IPS DF 4.7 (cell line): ENCODE results near the gene ZNF821.
"Not testable (repeated sequence)": the region's sequence is repeated elsewhere in the genome, so short reads cannot be mapped to it uniquely, and the experiment has no call there.

Experiments
- DNase-seq: peaks from one replicate; pipeline ENCODE4 v3.0.0-alpha.2; 2013; ENCODE audit warnings: low spot score; ENCODE audit errors: extremely low read depth

ZNF821 gene

DNA sequence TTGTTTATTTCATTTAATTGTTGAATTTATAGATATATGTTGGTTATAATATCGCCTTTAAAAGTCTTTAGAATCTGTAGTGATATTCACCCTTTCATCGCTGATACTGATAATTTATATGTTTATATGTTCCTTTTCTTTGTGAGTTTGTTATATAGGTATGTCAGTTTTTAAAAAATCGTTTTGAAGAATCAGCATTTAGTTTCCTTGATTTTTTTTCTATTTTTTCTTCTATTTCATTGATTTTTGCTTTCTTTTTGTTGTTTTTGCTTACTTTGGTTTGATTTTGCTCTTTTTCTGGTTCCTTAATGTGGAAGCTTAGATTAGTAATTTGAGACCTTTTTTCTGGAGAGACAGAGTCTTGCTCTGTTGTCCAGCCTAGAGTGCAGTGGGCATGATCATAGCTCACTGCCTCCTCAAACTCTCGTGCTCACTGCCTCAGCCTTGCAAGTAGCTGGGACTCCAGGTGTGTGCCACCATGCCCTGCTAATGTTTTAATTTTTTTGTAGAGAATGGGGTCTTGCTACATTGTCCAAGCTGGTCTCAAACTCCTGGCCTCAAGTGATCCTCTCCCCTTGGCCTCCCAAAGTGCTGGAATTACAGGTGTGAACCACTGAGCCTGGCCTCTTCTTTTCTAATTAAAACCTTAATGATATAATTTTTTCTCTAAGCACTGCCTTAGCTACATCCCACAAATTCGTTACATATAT is 18.8 kb upstream of the ZNF821 start:
- no peak for DNase-seq

DNA sequence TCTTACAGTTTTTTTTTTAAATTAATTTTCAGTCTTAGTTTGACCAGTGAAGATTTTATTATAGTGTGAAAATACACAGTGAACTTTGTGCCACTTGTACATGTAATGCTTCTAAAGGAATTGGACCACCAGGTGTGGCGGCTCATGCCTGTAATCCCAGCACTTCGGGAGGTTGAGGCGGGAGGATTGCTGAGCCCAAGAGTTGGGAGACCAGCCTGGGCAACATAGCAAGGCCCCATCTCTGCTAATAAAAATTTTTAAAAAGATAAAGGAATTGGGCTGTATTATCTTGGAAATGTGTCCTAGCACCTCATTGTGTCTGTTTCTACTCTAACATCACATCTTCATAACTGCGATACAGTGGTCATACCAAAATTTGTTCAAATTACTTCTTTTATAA is 15.2 kb upstream of the ZNF821 start:
- no peak for DNase-seq

DNA sequence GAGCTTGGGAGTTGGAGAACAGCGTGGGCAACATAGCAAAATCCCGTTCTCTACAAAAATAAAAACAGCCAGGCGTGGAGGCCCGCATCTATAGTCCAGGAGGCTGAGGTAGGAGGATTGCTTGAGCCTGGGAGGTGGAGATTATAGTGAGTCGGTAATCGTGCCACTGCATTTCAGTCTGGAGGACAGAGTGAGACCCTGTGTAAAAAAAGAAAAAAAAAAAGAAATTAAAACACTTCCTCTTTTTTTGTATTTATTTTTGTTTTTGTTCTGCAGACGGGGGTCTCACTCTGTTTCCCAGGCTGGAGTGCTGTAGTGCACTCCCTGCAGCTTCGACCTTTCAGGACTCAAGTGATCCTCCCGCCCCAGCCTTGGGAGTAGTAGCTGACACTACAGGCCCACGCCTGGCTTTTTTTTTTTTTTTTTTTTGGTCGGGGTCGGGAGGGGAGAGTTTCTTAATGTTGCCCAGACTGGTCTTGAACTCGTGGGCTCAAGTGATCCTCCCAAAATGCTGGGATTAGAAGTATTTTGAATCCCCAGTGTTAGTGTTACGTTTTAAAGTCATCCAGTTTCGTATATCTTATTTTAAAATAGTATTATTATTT is 12.9 kb upstream of the ZNF821 start:
- DNase-seq, result no peak

DNA sequence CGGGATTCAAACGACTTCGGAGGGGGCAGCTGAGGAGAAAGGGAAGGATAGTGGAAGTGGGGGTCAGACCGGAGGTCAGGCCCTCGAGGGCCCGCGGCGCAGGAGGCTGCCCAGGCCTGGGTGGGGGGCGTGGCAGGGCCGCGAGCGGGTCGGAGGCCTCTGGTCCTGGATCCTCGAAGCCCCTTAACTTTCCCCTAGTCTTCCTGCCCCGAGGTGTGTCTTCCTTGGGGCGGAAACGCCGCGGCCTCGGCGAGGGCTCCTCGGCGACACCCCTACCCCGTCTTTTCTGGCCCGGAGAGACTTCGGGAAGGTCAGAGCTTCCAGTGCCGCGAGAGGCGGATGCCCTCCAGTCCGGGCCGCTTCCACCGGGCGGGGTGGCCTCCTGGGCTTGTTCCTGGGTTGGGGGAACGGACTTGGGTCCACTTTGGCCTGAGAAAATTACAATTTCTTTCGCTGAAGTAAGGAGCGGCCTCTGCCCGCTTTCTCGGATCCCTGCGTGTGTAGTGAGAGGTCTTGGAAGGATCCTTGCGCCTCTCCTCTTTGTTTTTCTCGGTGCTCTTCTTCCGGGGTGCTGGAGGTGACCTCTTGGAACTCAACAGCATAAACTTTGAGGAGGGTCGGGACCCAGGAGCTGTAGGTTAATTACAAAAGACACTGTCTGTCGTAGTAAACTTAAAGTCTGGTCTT is 11.8 kb upstream of the ZNF821 start:
- no peak for DNase-seq

DNA sequence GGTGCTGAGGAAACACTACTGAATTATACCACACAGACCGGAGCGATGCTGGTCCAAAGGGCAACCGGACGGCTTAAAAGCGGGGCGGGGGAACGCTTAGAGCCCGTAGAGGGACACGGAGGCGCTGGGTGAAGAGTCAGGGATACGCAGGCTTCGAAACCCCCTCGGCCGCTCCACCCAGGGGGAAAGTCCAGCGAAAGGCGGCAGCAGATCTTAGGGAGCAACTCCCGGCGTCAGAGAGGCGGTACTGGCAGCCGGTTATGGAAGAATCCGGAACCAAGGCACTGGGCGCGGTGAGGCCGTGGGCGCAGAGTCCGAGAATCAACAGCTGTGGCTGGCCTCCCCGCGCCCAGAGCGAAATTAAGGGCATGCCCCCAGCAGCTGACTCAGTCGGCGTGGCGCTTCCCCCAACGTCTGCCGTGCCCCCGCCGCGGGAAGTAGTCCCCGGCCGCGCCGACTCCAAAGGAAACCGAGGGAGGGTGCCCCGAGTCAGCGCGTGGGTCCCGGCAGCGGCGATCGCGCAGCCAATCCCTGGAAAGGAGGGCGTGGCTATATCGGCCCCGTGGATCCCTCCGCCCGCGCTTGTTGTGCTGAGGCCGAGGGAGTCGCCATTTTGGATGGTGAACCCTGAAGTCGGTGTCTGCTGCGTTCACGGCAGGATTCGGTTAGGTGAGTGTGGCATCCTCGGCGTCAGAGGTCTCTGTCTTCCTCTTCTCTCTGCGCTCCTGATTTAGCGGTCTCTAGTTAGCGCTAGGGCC is 11.1 kb upstream of the ZNF821 start, which contains the start of gene IST1:
Gene IST1 (plus strand): TSS at position 611 of the 758 bp plus-strand sequence. CDS start 20,110 bp downstream, outside the sequence.
- DNase-seq, result no peak

DNA sequence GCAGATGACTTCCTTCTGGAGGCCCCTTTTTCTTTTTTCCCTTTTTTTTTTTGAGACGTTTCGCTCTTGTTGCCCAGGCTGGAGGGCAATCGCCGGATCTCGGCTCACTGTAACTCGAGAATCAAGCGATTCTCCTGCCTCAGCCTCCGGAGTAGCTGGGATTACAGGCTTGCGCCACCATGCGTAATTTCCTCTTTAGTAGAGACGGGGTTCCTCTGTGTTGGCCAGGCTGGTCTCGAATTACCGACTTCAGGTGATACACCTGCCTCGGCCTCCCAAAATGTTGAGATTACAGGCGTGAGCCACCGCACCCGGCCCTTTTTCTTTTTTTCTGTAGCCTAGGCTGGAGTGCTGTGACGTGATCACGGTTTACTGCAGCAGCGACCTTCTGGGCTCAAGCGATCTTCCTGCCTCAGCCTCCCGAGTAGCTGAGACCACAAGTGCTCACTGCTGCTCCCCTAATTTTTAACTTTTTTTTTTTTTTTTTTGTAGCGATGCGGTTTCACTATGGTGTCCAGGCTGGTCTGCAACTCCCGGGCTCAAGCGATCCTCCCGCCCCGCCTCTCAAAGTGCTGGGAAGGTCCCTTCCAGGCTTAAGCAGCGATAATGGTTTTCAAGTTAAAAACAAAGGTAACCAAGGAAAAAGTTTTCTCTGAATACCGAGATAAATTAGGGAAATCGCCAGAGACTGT is 10.4 kb upstream of the ZNF821 start:
- DNase-seq, result no peak

DNA sequence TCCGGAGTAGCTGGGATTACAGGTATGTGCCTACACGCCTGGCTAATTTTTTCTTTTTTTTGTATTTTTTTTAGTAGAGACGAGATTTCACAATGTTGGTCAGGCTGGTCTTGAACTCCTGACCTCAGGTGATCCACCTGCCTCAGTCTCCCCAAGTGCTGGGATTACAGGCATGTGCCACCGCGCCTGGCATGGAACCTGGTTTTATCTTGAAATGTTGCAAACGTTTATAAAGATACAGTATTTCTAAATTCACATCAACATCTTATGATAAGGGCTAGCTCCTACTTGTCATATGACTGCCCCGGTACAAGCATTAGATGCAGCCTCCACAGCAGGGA is 9.9 kb upstream of the ZNF821 start:
- no peak for DNase-seq

DNA sequence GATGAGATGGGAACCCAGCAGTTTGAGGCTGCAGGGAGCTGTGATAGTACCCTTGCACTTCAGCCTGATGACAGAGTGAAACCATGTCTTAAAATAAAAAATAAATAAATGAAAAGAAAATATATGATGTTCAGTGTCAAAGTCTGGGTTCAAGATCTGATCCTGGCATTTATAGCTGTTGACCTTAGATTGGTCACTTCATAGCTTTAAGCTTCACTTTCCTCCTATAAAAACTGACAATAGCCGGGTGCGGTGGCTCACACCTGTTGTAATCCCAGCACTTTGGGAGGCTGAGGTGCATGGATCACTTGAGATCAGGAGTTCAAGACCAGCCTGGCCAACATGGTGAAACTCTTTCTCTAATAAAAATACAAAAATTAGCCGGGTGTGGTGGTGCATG is 5.2 kb upstream of the ZNF821 start:
- DNase-seq, result no peak

DNA sequence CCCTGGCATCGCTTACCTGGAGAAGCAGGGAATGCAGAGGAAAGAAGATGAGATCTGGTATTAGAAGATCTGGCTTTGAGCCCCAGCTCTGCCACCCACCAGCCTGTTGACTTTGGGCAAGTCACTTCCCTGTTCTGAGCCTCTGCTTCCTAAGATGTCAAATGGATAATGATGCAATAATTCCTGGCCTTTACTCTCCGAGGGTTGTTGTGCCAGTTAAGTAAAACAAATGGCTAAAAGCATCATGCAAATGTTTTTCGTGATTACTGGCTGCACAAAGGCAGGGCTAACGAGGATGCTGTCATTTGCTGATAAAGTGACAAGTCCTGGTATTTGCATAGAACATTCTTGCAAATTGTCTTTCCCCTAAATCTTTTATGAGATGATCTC is 1.3 kb upstream of the ZNF821 start:
- DNase-seq, result no peak

DNA sequence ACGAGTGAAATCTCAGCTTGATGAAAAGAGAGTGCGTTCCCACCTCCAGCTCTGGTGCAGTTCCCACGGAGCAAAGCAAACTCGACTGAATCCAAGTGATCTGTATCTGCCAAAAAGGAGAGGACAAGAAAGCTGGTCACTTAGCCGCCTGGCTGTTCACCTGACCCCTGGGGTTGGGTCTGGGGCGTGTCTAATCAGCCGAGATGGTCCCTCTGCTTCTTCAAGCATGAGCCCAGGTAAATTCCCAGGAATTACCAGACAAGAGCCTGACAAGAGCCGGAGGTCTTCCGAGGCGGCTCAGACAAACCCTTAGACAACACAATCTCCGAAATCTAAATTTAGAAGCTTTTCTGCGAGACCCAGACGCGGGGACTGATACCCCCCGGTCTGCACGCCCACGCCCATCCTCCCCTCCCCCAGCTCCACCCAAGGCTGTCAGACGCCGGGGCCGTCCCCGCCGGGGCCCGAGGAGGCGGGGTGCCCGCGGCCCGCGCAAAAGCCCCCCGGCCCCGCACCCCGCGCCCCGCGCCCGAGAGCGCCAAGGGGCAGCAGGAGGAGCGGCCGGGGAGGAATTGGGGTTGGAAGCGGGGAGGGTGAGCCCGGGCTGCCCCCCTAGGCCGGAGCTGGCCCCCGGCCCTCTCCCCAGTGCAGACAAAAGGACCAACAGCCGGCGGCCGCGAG is 674 bp downstream of the ZNF821 start:
- no peak for DNase-seq

DNA sequence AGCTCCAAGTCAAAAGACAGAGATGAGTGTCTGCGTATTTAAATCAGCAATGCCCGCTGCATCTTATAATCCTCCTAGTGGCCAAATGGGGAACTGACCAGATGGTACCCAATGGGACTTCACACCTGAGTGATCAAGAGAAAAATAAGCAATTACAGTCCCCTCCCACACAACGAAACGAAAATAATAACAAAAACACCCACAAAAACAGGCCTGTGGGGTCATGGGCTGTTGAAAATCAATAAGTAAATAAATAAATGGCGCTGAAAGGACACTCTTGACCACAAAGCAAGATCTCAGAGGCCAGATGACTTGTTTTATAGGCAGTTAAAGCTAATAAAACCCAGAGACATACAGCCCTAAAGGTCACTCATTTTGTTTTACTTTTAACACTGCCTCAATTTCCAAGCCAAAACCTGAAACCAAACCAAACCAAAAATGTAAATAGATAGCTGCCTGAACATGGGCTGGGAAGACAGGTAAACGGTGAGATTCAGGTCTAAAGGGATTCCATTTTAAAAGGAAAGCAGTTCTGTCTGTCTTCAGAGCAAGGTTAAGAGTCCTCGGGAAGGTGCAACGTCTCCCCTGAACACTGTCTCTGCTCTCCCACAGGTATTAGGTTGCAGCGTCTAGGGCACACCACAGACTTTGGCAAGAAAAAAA is 1.3 kb downstream of the ZNF821 start:
- no peak for DNase-seq

DNA sequence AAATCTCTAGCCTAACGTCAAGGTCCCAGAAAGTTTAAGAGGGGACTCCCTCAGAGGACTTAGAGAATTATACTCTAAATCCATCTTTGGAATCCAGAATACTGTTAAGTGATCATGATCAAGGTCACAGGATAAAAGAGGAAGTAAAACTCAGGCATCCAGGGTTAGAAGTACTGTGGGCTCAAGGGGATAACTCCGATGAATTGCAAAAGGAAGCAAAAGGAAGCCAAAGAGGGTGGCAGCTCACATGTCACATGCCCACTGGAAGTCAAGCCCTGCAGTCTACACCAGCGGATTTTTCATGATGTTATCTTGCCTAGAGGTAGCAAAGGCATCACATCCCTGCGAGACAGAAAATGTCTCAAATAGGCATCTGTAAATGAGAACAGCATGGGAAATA is 3.8 kb downstream of the ZNF821 start:
- no peak for DNase-seq

DNA sequence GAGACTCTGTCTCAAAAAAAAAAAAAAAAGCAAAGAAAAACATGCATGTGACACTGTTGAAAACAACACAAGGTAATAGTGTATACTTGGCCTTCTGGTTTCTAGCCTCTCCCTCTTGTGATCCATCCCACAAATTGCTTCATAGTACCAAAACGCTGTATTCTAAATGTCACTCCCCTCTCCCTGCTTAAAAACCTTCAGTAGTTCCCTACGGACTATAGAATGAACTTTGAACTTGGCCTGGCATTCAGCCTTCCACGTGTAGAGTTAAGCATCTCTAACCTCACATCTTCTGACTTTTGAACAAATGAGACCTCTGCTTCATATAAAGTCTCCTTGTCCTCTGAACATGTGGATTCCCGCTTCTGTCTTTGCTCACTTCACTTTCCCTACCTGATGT is 5.1 kb downstream of the ZNF821 start:
- DNase-seq, result no peak

DNA sequence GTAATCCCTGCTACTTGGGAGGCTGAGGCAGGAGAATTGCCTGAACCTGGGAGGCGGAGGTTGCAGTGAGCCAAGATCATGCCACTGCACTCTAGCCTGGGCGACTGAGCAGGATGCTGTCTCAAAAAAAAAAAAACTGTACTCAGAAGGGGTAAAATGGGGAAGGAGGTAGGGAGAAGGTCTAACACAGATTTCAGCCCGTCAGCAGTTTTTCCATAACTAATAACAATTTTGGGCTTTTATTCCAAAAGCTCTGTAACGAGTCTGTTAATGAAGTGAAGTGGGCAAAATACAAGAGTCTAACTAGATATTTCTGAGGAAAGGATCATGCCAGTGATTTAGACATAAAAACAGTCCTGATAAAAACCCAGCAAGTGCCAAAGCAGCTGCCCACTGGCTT is 10.8 kb downstream of the ZNF821 start:
- DNase-seq, result no peak

DNA sequence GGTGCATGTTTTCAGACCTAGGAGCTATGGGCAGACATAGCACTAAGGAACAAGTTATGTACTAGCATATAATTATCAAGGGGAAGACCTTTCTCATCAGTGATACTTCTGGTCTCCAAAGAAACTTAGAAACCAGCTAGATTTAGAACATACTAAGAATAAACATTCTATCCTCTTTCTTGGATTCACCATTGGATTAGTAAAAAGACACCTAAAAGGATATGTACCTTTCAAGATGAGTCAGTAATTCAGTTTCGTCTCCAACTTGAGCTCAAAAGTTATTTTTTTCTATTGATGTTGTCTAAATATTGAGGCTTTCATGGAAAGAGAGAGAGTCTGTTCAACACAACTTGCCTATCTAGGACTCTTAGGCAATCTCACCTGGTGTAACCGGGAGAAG is 13.2 kb downstream of the ZNF821 start:
- no peak for DNase-seq

DNA sequence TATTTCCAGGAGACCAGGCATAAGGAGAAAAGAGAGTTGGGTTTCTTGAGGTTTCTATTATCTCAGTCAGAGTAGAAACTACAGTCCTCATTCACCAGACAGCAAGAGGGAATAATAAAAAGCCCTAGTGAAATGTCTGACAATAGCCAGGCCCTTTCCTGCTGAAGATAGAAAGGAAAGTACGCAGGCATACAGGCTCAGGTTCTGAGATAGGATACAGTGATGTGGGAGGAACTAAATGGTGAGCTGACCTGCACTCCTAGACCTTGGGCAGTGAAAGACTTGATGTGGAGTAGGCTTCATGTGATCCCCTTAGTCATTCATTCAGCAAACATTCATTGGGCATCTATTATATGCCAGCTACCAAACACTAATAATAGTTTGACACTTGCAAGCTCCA is 14.9 kb downstream of the ZNF821 start:
- no peak for DNase-seq

DNA sequence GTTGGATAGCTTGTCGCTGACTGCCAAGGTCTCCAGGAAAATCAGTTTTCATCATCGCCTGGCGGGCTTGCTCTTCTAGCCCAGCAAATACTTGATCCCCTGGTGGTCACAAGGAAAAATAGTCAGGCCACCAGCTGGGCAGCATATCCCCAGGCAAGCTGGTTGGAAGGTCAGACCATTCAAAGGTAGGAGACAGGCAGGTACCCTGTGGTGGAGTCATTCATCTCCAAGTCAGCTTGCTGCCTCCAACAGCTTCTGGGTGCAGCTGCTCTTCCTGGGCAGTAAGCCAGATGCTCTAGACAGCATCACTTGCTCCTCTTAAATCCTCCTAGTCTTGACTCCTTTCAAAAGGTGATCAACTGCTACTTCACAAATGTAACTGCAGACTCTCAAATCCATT is 16.0 kb downstream of the ZNF821 start:
- DNase-seq, result no peak

DNA sequence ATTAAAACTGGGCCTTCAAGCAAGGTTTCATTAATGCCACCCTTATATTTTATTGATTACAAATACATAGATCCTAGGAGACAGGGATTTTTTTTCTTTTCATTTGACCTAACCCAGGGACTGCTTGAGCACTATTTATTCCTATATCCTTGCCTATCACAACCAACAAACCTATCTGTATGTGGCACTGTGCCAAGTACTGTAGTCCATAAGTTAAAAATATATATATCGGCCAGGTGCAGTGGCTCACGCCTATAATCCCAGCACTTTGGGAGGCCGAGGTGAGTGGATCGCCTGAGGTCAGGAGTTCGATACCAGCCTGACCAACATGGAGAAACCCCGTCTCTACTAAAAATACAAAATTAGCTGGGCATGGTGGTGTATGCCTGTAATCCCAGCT is 16.8 kb downstream of the ZNF821 start:
- DNase-seq, result not testable (repeated sequence)

DNA sequence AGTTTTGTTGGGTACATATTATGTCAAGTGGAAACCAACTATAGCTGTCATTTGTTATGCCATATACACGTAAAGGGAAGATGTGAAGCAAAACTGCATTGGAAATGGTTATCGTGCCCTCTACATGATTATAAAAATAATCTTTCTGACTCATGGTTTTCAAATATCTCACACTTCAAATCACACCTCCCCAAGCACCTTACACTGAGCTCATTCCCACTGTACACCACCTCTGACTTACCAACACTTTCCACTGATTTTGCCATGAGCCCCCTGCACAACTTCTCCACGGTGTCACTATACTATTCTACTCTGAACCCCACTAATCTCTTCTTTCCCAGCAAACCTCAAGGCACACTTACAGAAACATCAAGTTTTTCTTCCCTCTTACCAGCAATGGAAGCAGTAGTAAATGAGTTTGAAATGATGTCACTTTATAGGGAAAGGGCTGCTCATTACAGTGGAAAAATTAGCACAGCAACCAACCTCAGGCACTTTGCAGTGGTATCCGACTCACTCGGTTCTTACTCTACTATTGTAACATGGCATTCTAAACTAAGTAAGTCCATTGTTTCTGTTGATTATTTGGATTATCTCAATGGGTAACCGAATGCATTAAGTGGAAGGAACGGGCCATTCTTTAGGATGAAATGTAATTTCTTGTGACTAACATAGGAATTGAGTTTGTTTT is 18.7 kb downstream of the ZNF821 start:
- no peak for DNase-seq

DNA sequence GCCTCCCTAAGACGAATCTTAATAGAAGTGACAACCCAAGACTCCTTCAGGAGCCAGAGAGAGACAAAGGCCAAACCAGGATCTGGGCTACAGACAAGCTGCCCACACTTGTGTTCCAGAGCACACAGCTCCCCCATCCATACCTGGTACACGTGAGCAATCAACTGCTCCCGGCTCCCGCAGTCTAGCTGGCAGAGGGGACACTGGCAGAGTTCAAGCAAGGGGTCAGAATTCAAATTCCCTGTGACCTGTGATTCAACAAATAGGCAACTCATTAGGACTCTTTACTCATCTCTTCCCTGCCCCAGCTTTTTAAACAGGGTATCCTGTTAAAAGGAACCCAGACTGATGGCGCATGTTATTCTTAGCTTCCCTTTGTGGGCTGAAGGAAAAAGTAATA is 20.0 kb downstream of the ZNF821 start:
- no peak for DNase-seq
